DOHH2 (cell line): Measurements from ENCODE around the gene INSRR.
A peak's percentile ranks its signal among the peaks of the same experiment; 100 is the strongest.

Experiments used
- H3F3A ChIP-seq: fragments of 200-600 bp; sonication (generic), shearing (Covaris generic); 2 replicates; pipeline ENCODE4 v1.6.0; 2016; ENCODE audit warnings: antibody characterized with exemption, mild to moderate bottlenecking; ENCODE audit not compliant: control insufficient read depth, insufficient read depth
- H3K27ac ChIP-seq: fragments of 200-600 bp; sonication (generic); 2 replicates; pipeline ENCODE4 v1.5.1; 2014; ENCODE audit warnings: low read depth, mild to moderate bottlenecking, low read length, moderate library complexity
- H3K27me3 ChIP-seq: fragments of 200-600 bp; sonication (generic); 2 replicates; pipeline ENCODE4 v1.6.1; 2014; ENCODE audit warnings: mild to moderate bottlenecking, low read length, mixed read lengths; ENCODE audit not compliant: control insufficient read depth
- H3K36me3 ChIP-seq: fragments of 200-600 bp; sonication (generic); 2 replicates; pipeline ENCODE4 v1.6.1; 2014; ENCODE audit warnings: mild to moderate bottlenecking, low read length, moderate library complexity, mixed read lengths; ENCODE audit not compliant: control insufficient read depth
- H3K4me1 ChIP-seq: fragments of 200-600 bp; sonication (generic); 2 replicates; pipeline ENCODE4 v1.6.1; 2014; ENCODE audit warnings: mild to moderate bottlenecking, low read length, mixed read lengths; ENCODE audit not compliant: control insufficient read depth
- H3K4me2 ChIP-seq: fragments of 200-600 bp; sonication (generic); 2 replicates; pipeline ENCODE4 v1.6.0; 2014; ENCODE audit warnings: mild to moderate bottlenecking, low read length, moderate library complexity
- H3K4me3 ChIP-seq: fragments of 200-600 bp; sonication (generic); 2 replicates; pipeline ENCODE4 v1.5.1; 2014; ENCODE audit warnings: mild to moderate bottlenecking, low read length, mixed read lengths
- H3K79me2 ChIP-seq: fragments of 200-600 bp; sonication (generic); 2 replicates; pipeline ENCODE4 v1.6.1; 2014; ENCODE audit warnings: mild to moderate bottlenecking, low read length, mixed read lengths; ENCODE audit not compliant: control insufficient read depth
- H3K9me2 ChIP-seq: fragments of 200-600 bp; sonication (generic); replicated peaks from 2 replicates; pipeline ENCODE4 v1.6.1; 2014; ENCODE audit warnings: mild to moderate bottlenecking, low read length, mixed read lengths; ENCODE audit not compliant: control insufficient read depth
- H3K9me3 ChIP-seq: fragments of 200-600 bp; sonication (generic); 2 replicates; pipeline ENCODE4 v1.6.1; 2014; ENCODE audit warnings: antibody characterized with exemption, low read length, mixed read lengths; ENCODE audit not compliant: control insufficient read depth, insufficient read depth
- H4K20me1 ChIP-seq: fragments of 200-600 bp; sonication (generic); 2 replicates; pipeline ENCODE4 v1.6.0; 2014; ENCODE audit warnings: low read depth, mild to moderate bottlenecking, antibody characterized with exemption, low read length, moderate library complexity; ENCODE audit not compliant: control insufficient read depth, insufficient read depth
- EZH2phosphoT487 ChIP-seq: fragments of 200-600 bp; sonication (generic); IDR thresholded peaks from 2 replicates; pipeline ENCODE4 v1.6.1; 2017; ENCODE audit warnings: borderline replicate concordance, mild to moderate bottlenecking, antibody characterized with exemption, low read length, moderate library complexity, mixed read lengths
- TF ChIP-seq, protein P1 (sequence below): fragments of 200-600 bp; sonication (generic); IDR thresholded peaks from one replicate; pipeline ENCODE4 v1.5.1; 2014; ENCODE audit warnings: antibody characterized with exemption, mild to moderate bottlenecking, low read depth, low read length; ENCODE audit not compliant: poor library complexity, severe bottlenecking

The INSRR gene

DNA sequence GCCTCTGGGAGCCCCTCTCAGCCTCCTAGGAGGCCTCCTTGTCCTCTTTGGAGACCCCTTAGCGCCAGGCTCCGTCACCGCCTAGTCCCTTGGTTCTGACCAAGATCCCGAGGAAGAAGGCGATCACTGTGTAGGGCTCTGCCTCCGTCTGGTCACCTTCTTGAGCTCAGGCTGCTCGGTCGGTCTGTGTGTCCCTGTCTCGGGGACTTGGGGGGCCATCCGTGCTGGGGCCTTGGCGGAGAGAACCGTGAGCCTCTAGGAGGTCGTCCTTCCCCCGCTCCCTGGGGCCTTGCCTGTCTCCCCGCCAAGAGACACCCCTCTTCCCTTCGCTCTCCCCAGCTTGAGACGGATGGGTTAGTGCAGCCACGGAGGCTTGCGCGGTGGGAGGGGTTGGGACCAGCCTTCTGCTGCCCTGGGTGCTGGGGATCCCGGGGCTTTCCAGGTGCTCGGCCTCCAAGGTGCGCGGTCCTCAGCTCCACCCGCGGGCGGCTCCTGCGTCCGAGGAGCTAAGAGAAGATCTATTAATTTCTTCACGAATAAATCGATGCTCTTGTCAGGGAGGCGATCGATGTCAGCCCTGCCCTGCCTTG lies 701 bp upstream of the INSRR start:
- Histone ChIP-seq H3F3A (no peaks in the 10 kb centered on the region), H3K4me2 (peak overlapping the region; percentile 57), H3K4me3 (no peak overlapping the region), H3K9me2 (no peaks in the 10 kb centered on the region), H3K9me3 (no peaks in the 10 kb centered on the region), H3K36me3 (no peaks in the 10 kb centered on the region), H3K4me1 (peaks cover 10% of the 10 kb centered on the region), H3K79me2 (no peaks in the 10 kb centered on the region), H3K27me3 (peaks cover 78% of the 10 kb centered on the region), H4K20me1 (peaks cover 3% of the 10 kb centered on the region; the same call in 1 of the 2 replicates), H3K27ac (no peak overlapping the region)
- no peak for TF ChIP-seq EZH2phosphoT487
- TF ChIP-seq, protein P1, sequence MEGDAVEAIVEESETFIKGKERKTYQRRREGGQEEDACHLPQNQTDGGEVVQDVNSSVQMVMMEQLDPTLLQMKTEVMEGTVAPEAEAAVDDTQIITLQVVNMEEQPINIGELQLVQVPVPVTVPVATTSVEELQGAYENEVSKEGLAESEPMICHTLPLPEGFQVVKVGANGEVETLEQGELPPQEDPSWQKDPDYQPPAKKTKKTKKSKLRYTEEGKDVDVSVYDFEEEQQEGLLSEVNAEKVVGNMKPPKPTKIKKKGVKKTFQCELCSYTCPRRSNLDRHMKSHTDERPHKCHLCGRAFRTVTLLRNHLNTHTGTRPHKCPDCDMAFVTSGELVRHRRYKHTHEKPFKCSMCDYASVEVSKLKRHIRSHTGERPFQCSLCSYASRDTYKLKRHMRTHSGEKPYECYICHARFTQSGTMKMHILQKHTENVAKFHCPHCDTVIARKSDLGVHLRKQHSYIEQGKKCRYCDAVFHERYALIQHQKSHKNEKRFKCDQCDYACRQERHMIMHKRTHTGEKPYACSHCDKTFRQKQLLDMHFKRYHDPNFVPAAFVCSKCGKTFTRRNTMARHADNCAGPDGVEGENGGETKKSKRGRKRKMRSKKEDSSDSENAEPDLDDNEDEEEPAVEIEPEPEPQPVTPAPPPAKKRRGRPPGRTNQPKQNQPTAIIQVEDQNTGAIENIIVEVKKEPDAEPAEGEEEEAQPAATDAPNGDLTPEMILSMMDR = no peak

- H3K4me1 ChIP-seq = peaks cover 10% of the 10 kb centered on the region
- no peak overlapping the region for H3K4me2 ChIP-seq
- H3K79me2 ChIP-seq = no peaks in the 10 kb centered on the region
- no peaks in the 10 kb centered on the region for H3K9me2 ChIP-seq
- no peak for TF ChIP-seq EZH2phosphoT487
- TF ChIP-seq, protein P1 = no peak
- no peaks in the 10 kb centered on the region for H3K36me3 ChIP-seq
- no peak overlapping the region for H3K4me3 ChIP-seq
- peaks cover 3% of the 10 kb centered on the region; the same call in 1 of the 2 replicates for H4K20me1 ChIP-seq
- H3F3A ChIP-seq = no peaks in the 10 kb centered on the region
- no peaks in the 10 kb centered on the region for H3K9me3 ChIP-seq
- H3K27ac ChIP-seq = no peak overlapping the region
- peaks cover 73% of the 10 kb centered on the region for H3K27me3 ChIP-seq
Measured at GRCh38 chr1:156858555-156858956, 361 bp downstream of the INSRR start.

GRCh38 chr1:156857532-156857931 lies 1.4 kb downstream of the INSRR start:
- no peak for TF ChIP-seq EZH2phosphoT487
- TF ChIP-seq, protein P1 = no peak
- Histone ChIP-seq H3K4me2 (no peak overlapping the region), H3K36me3 (no peaks in the 10 kb centered on the region), H3K79me2 (no peaks in the 10 kb centered on the region), H3K4me1 (peaks cover 10% of the 10 kb centered on the region), H3K9me3 (no peaks in the 10 kb centered on the region), H3K27me3 (peaks cover 63% of the 10 kb centered on the region), H3K9me2 (no peaks in the 10 kb centered on the region), H4K20me1 (peaks cover 3% of the 10 kb centered on the region; the same call in 1 of the 2 replicates), H3K4me3 (no peak overlapping the region), H3F3A (no peaks in the 10 kb centered on the region), H3K27ac (no peak overlapping the region)
